ENCODE data around the gene FOXF1. TPM values are rescaled to one million over a fixed set of nuclear protein-coding genes. Genes with fewer than 3 reads are reported as not detected.

Gene FOXF1
- total and polyA plus RNA-seq, 7 experiments from 2014 or later: not detected

DNA sequence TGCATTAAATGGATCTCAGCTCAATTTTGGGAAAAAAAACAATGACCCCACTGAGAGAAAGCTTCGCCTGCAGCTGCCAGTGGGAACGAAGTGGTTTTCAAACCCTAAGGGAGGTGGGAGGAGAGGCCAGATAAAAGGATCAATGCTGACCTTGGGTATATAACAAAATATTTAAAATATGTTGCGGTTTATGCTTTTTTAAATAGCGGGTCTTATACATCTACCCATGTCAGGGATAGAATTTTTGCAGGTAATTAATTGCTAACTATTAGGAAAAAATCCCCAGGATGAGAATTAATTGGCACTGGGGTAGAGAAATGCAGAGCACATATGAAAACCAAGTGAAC is 10.9 kb upstream of the FOXF1 start:
- Mint-ChIP-seq H3K27me3 (peaks cover 63 to 94% (median 76%) of the 10 kb centered on the region in 5 donors), H3K9me3 (no peaks in the 10 kb centered on the region), H3K4me1 (peaks cover 0 to 5% (median 3%) of the 10 kb centered on the region in 7 donors), H3K4me3 (no peak overlapping the region), H3K36me3 (no peaks in the 10 kb centered on the region), H3K27ac (peak overlapping the region in 1 of 9 donors; percentile 46)
- POLR2A ChIA-PET: no interaction called here
- no peak for ATAC-seq
- Histone ChIP-seq H3K4me1 (ENCODE audit: control insufficient read depth in 2 of 2, insufficient read depth in 2 of 2, low read length in 2 of 2) (no peaks in the 10 kb centered on the region), H3K27me3 (ENCODE audit: control insufficient read depth in 2 of 2, insufficient read depth in 2 of 2, low read length in 2 of 2) (peaks cover 4 to 12% of the 10 kb centered on the region in 2 donors), H3K27ac (ENCODE audit: low read depth, low read length) (no peak overlapping the region), H3K36me3 (ENCODE audit: control insufficient read depth in 2 of 3, insufficient read depth in 3 of 3, low read length in 3 of 3) (no peaks in the 10 kb centered on the region), H3K4me3 (ENCODE audit: low read length) (no peak overlapping the region), H3K9me3 (ENCODE audit: control insufficient read depth in 2 of 3, low read length in 3 of 3) (no peaks in the 10 kb centered on the region)
- intact Hi-C loops (cut with micrococcal nuclease): no loop called here
- no peak for DNase-seq
- CTCF ChIA-PET: no interaction called here

DNA sequence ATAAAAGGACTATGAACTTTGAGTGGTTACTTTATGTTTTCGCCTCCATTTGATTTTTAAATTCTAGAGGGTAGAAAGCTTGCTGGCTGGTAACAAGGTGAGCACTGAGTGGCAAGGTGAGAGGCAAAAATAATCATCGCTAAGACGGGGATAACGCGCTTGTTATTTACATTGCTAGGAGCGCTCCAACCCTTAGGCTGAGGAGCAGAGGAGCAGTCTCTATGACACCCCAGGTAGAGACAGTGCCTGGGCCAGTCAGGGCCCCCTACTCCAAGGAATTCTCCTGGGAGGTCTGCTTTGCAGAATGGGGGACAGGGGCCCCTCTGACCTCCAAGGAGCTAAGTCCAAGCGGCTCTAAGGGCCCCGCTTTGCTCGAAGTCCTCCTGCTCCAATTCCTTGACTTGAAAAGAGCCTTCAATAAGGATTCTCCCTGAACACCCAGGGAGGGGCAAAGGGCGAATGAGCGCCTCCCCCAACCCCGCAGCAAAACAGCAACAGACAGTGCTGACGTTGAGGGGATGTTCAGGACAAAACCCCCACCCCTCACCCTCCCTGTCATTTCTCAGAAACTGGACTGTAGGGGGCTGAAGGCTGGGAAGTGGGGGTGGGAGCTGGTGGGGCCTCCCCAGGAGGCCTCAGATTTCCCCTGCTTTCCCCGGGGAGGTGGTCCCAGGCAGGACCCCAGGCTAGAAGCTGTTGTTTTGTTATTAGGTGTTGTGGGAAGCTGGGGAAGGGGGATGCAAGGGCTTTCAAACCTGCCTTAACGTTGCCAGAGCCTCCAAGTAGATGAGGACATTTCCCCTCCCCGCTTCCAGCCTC is 10.2 kb upstream of the FOXF1 start:
- DNase-seq (no peak), ATAC-seq (no peak)
- Histone ChIP-seq H3K9me3 (ENCODE audit: control insufficient read depth in 2 of 3, low read length in 3 of 3) (no peaks in the 10 kb centered on the region), H3K4me3 (ENCODE audit: low read length) (no peak overlapping the region), H3K27me3 (ENCODE audit: control insufficient read depth in 2 of 2, insufficient read depth in 2 of 2, low read length in 2 of 2) (peaks cover 4 to 12% of the 10 kb centered on the region in 2 donors), H3K36me3 (ENCODE audit: control insufficient read depth in 2 of 3, insufficient read depth in 3 of 3, low read length in 3 of 3) (no peaks in the 10 kb centered on the region), H3K27ac (ENCODE audit: low read depth, low read length) (no peak overlapping the region), H3K4me1 (ENCODE audit: control insufficient read depth in 2 of 2, insufficient read depth in 2 of 2, low read length in 2 of 2) (no peaks in the 10 kb centered on the region)
- Mint-ChIP-seq H3K9me3 (peaks cover 0 to under 1% (median 0%) of the 10 kb centered on the region in 11 donors), H3K27ac (no peak overlapping the region), H3K36me3 (no peaks in the 10 kb centered on the region), H3K4me3 (no peak overlapping the region), H3K4me1 (peaks cover 2 to 8% (median 6%) of the 10 kb centered on the region in 7 donors), H3K27me3 (peaks cover 68 to 95% (median 76%) of the 10 kb centered on the region in 5 donors)
- ChIA-PET CTCF (no interaction called here), POLR2A (no interaction called here)
- intact Hi-C loops (cut with micrococcal nuclease): no loop called here

GRCh38 chr16:86500708-86501510 is 9.4 kb upstream of the FOXF1 start:
- Histone ChIP-seq H3K4me3 (ENCODE audit: low read length) (no peak overlapping the region), H3K27ac (ENCODE audit: low read depth, low read length) (no peak overlapping the region), H3K27me3 (ENCODE audit: control insufficient read depth in 2 of 2, insufficient read depth in 2 of 2, low read length in 2 of 2) (peaks cover 4 to 12% of the 10 kb centered on the region in 2 donors), H3K4me1 (ENCODE audit: control insufficient read depth in 2 of 2, insufficient read depth in 2 of 2, low read length in 2 of 2) (no peaks in the 10 kb centered on the region), H3K36me3 (ENCODE audit: control insufficient read depth in 2 of 3, insufficient read depth in 3 of 3, low read length in 3 of 3) (no peaks in the 10 kb centered on the region), H3K9me3 (ENCODE audit: control insufficient read depth in 2 of 3, low read length in 3 of 3) (no peaks in the 10 kb centered on the region)
- no peak overlapping the region for H3K27ac Mint-ChIP-seq
- peaks cover 64 to 92% (median 73%) of the 10 kb centered on the region in 5 donors for H3K27me3 Mint-ChIP-seq
- POLR2A ChIA-PET: no interaction called here
- H3K9me3 Mint-ChIP-seq: peaks cover 0 to 2% (median 0%) of the 10 kb centered on the region in 11 donors
- no peak for DNase-seq
- no peaks in the 10 kb centered on the region for H3K36me3 Mint-ChIP-seq
- intact Hi-C loops (cut with micrococcal nuclease): no loop called here
- peaks cover 3 to 12% (median 10%) of the 10 kb centered on the region in 7 donors for H3K4me1 Mint-ChIP-seq
- no peak overlapping the region for H3K4me3 Mint-ChIP-seq
- no peak for ATAC-seq
- CTCF ChIA-PET: no interaction called here

GRCh38 chr16:86501989-86502855 is 8.1 kb upstream of the FOXF1 start:
- Mint-ChIP-seq H3K36me3 (no peaks in the 10 kb centered on the region), H3K4me1 (peaks cover 3 to 23% (median 18%) of the 10 kb centered on the region in 7 donors), H3K9me3 (peaks cover 0 to 2% (median 0%) of the 10 kb centered on the region in 11 donors), H3K4me3 (no peak overlapping the region), H3K27ac (no peak overlapping the region), H3K27me3 (peaks cover 75 to 93% (median 79%) of the 10 kb centered on the region in 5 donors)
- no peaks in the 10 kb centered on the region for H3K4me1 ChIP-seq (ENCODE audit: control insufficient read depth in 2 of 2, insufficient read depth in 2 of 2, low read length in 2 of 2)
- peaks cover 10 to 12% of the 10 kb centered on the region in 2 donors for H3K27me3 ChIP-seq (ENCODE audit: control insufficient read depth in 2 of 2, insufficient read depth in 2 of 2, low read length in 2 of 2)
- H3K9me3 ChIP-seq (ENCODE audit: control insufficient read depth in 2 of 3, low read length in 3 of 3): no peaks in the 10 kb centered on the region
- POLR2A ChIA-PET: no interaction called here
- H3K27ac ChIP-seq (ENCODE audit: low read depth, low read length): no peak overlapping the region
- no peak overlapping the region for H3K4me3 ChIP-seq (ENCODE audit: low read length)
- CTCF ChIA-PET: no interaction called here
- intact Hi-C loops (cut with micrococcal nuclease): no loop called here
- no peaks in the 10 kb centered on the region for H3K36me3 ChIP-seq (ENCODE audit: control insufficient read depth in 2 of 3, insufficient read depth in 3 of 3, low read length in 3 of 3)
- no peak for DNase-seq
- ATAC-seq: no peak

GRCh38 chr16:86502856-86503748 is 7.2 kb upstream of the FOXF1 start:
- no peak overlapping the region for H3K27ac Mint-ChIP-seq
- Histone ChIP-seq H3K4me1 (ENCODE audit: control insufficient read depth in 2 of 2, insufficient read depth in 2 of 2, low read length in 2 of 2) (no peaks in the 10 kb centered on the region), H3K27me3 (ENCODE audit: control insufficient read depth in 2 of 2, insufficient read depth in 2 of 2, low read length in 2 of 2) (peaks cover 10 to 12% of the 10 kb centered on the region in 2 donors), H3K9me3 (ENCODE audit: control insufficient read depth in 2 of 3, low read length in 3 of 3) (no peaks in the 10 kb centered on the region), H3K27ac (ENCODE audit: low read depth, low read length) (no peak overlapping the region), H3K36me3 (ENCODE audit: control insufficient read depth in 2 of 3, insufficient read depth in 3 of 3, low read length in 3 of 3) (no peaks in the 10 kb centered on the region), H3K4me3 (ENCODE audit: low read length) (no peak overlapping the region)
- ATAC-seq: no peak
- peaks cover 0 to 2% (median 0%) of the 10 kb centered on the region in 11 donors for H3K9me3 Mint-ChIP-seq
- H3K4me1 Mint-ChIP-seq: peaks cover 7 to 31% (median 26%) of the 10 kb centered on the region in 7 donors
- DNase-seq: no peak
- POLR2A ChIA-PET: no interaction called here
- intact Hi-C loops (cut with micrococcal nuclease): no loop called here
- CTCF ChIA-PET: no interaction called here
- peaks cover 83 to 94% (median 88%) of the 10 kb centered on the region in 5 donors for H3K27me3 Mint-ChIP-seq
- no peak overlapping the region for H3K4me3 Mint-ChIP-seq
- H3K36me3 Mint-ChIP-seq: peaks cover 0 to 6% (median 0%) of the 10 kb centered on the region in 5 donors

DNA sequence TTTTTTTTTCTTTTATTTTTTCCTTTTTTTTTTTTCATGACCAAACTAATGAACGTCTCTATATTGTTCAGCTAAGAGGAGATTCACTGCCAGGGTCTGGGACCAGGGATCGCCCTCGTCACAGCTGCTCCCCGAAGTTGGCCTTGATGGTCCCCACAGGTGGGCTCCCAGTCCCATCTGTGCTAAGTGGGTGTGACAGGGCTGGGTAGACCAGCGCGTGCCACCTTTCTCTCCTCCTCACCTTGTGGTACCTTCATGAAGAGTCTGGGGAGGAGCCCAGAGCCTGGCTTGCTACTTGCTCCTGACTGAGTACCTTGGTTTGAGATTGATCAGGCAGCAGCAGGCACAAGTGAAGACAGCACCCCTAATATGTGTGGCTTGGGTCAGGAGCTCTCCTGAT is 6.5 kb upstream of the FOXF1 start:
- Histone ChIP-seq H3K27ac (ENCODE audit: low read depth, low read length) (no peak overlapping the region), H3K9me3 (ENCODE audit: control insufficient read depth in 2 of 3, low read length in 3 of 3) (no peaks in the 10 kb centered on the region), H3K4me3 (ENCODE audit: low read length) (no peak overlapping the region), H3K36me3 (ENCODE audit: control insufficient read depth in 2 of 3, insufficient read depth in 3 of 3, low read length in 3 of 3) (no peaks in the 10 kb centered on the region), H3K4me1 (ENCODE audit: control insufficient read depth in 2 of 2, insufficient read depth in 2 of 2, low read length in 2 of 2) (no peaks in the 10 kb centered on the region), H3K27me3 (ENCODE audit: control insufficient read depth in 2 of 2, insufficient read depth in 2 of 2, low read length in 2 of 2) (peaks cover 10 to 12% of the 10 kb centered on the region in 2 donors)
- intact Hi-C loops (cut with micrococcal nuclease): no loop called here
- ChIA-PET POLR2A (no interaction called here), CTCF (no interaction called here)
- H3K36me3 Mint-ChIP-seq: peaks cover 0 to 6% (median 0%) of the 10 kb centered on the region in 5 donors
- H3K27ac Mint-ChIP-seq: no peak overlapping the region
- ATAC-seq (no peak), DNase-seq (no peak)
- peak overlapping the region in 1 of 10 donors; percentile 62 for H3K4me3 Mint-ChIP-seq
- H3K9me3 Mint-ChIP-seq: peaks cover 0 to 2% (median 0%) of the 10 kb centered on the region in 11 donors
- peaks cover 83 to 90% (median 86%) of the 10 kb centered on the region in 5 donors for H3K27me3 Mint-ChIP-seq
- peaks cover 7 to 32% (median 26%) of the 10 kb centered on the region in 7 donors for H3K4me1 Mint-ChIP-seq

Measured in naive thymus-derived CD4-positive, alpha-beta T cell (primary cell).